ENCODE data around the gene LDLRAD4.

- TF ChIP-seq, protein P1, sequence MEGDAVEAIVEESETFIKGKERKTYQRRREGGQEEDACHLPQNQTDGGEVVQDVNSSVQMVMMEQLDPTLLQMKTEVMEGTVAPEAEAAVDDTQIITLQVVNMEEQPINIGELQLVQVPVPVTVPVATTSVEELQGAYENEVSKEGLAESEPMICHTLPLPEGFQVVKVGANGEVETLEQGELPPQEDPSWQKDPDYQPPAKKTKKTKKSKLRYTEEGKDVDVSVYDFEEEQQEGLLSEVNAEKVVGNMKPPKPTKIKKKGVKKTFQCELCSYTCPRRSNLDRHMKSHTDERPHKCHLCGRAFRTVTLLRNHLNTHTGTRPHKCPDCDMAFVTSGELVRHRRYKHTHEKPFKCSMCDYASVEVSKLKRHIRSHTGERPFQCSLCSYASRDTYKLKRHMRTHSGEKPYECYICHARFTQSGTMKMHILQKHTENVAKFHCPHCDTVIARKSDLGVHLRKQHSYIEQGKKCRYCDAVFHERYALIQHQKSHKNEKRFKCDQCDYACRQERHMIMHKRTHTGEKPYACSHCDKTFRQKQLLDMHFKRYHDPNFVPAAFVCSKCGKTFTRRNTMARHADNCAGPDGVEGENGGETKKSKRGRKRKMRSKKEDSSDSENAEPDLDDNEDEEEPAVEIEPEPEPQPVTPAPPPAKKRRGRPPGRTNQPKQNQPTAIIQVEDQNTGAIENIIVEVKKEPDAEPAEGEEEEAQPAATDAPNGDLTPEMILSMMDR (conservative IDR thresholded peaks at IDR 0.05): no peak
- no peak for TF ChIP-seq ZFX (IDR thresholded peaks at IDR 0.05)
Measured at GRCh38 chr18:13382954-13383827, 164.6 kb downstream of the LDLRAD4 start.
